ENCODE results near the gene NEGR1.

- TF ChIP-seq POLR2A (IDR thresholded peaks at IDR 0.05) (no peak), CTCF (IDR thresholded peaks at IDR 0.05) (no peak)
These were observed 696.3 kb downstream of the NEGR1 start for GRCh38 chr1:71586030-71586429.

All from ovary (tissue), 3 donors.